GM12878 (cell line): ENCODE measurements around the gene MAP4K5. TPM values are rescaled to one million over a fixed set of nuclear protein-coding genes. Genes with fewer than 3 reads are reported as not detected.
A peak's percentile ranks its signal among the peaks of the same experiment; 100 is the strongest.

ENCODE experiments used
- ATAC-seq: fragments of 200-7000 bp; cut with Tn5 transposase; 3 replicates; pipeline ENCODE4 v1.9.1; 2020; ENCODE audit warnings: mild to moderate bottlenecking, moderate library complexity
- BruUV-seq: library from RNA; stranded (reverse); fragments of 400-500 nt; replicated peaks from 2 replicates; lab custom pipeline; 2021; lab: Mats Ljungman, UMichigan
- CTCF ChIA-PET: fragments of 300-600 bp; sonication (Branson Sonifier 250); formaldehyde crosslinking; extraction: SDS; loops from one replicate; lab custom pipeline; 2021; ENCODE audit warnings: inconsistent platforms; lab: Yijun Ruan, JAX
- POLR2A ChIA-PET: fragments of 350-600 bp; formaldehyde crosslinking; extraction: SDS; loops from one replicate; lab custom pipeline; 2021; ENCODE audit warnings: inconsistent platforms; lab: Charles Lee
- RAD21 ChIA-PET: fragments of 300-600 bp; sonication (Branson Sonifier 250); formaldehyde crosslinking; loops from one replicate; lab custom pipeline; 2023; ENCODE audit warnings: antibody characterized with exemption; ENCODE audit not compliant: unreplicated experiment; lab: Charles Lee
- SMC1A ChIA-PET: fragments of 300-600 bp; sonication (Branson Sonifier 250); formaldehyde crosslinking; loops from one replicate; lab custom pipeline; 2023; ENCODE audit not compliant: unreplicated experiment, uncharacterized antibody; lab: Charles Lee
- DNase-seq: peaks from one replicate; pipeline ENCODE4 v3.0.0-alpha.2; 2011; ENCODE audit warnings: low read depth, low spot score
- FAIRE-seq: peaks from 3 replicates; lab custom pipeline; 2011; peaks lifted over from hg19 to GRCh38; lab: Jason Lieb, UNC
- H2AFZ ChIP-seq: 2 replicates; pipeline ENCODE4 v1.6.0; 2011; ENCODE audit warnings: low read depth, low read length, control low read depth; ENCODE audit not compliant: control insufficient read depth
- H3K27ac ChIP-seq: 2 replicates; pipeline ENCODE4 v1.5.1; 2011; ENCODE audit warnings: control low read depth; ENCODE audit not compliant: control insufficient read depth, insufficient read depth
- H3K27me3 ChIP-seq, 2 experiments: replicated peaks in 1 of 2; 2 replicates each; pipeline versions ENCODE4 v1.6.0 to v1.6.1; 2011; ENCODE audit warnings: low read length in 1 of 2; ENCODE audit not compliant: control insufficient read depth in 2 of 2, insufficient read depth in 2 of 2
- H3K36me3 ChIP-seq, 2 experiments: 2 replicates each; pipeline ENCODE4 v1.5.1; 2011; ENCODE audit warnings: low read length in 1 of 2; ENCODE audit not compliant: control insufficient read depth in 2 of 2, insufficient read depth in 2 of 2
- H3K4me1 ChIP-seq: 2 replicates; pipeline ENCODE4 v1.6.1; 2011; ENCODE audit warnings: mild to moderate bottlenecking, low read length, moderate library complexity, mixed read lengths; ENCODE audit not compliant: control insufficient read depth, insufficient read depth
- H3K4me2 ChIP-seq: 2 replicates; pipeline ENCODE4 v1.6.0; 2011; ENCODE audit warnings: control low read depth; ENCODE audit not compliant: control insufficient read depth, insufficient read depth
- H3K4me3 ChIP-seq: fragments of 200-600 bp; sonication (generic); 2 replicates; pipeline ENCODE4 v1.5.1; 2016
- H3K79me2 ChIP-seq: 2 replicates; pipeline ENCODE4 v1.6.0; 2011; ENCODE audit warnings: low read length; ENCODE audit not compliant: control insufficient read depth, insufficient read depth
- H3K9ac ChIP-seq: 2 replicates; pipeline ENCODE4 v1.8.0; 2011; ENCODE audit warnings: low read length, control low read depth, mixed read lengths; ENCODE audit not compliant: control insufficient read depth, insufficient read depth
- H3K9me3 ChIP-seq: replicated peaks from 3 replicates; pipeline ENCODE4 v1.5.1; 2011; ENCODE audit warnings: mild to moderate bottlenecking, low read length; ENCODE audit not compliant: control insufficient read depth, insufficient read depth
- H4K20me1 ChIP-seq: 2 replicates; pipeline ENCODE4 v1.6.0; 2011; ENCODE audit not compliant: control insufficient read depth, insufficient read depth
- HCFC1 ChIP-seq: fragments of 150-350 bp; IDR thresholded peaks from 2 replicates; pipeline ENCODE4 v1.6.1; 2014; ENCODE audit warnings: low read length
- IRF4 ChIP-seq: IDR thresholded peaks from 2 replicates; pipeline ENCODE4 v1.6.1; 2011; ENCODE audit warnings: low read depth, low read length
- NRF1 ChIP-seq: conservative IDR thresholded peaks from 2 replicates; pipeline ENCODE4 v1.6.1; 2011; ENCODE audit warnings: mild to moderate bottlenecking, low read depth, low read length, improper control_type of control experiment
- RBBP5 ChIP-seq: fragments of 200-600 bp; sonication (generic); conservative IDR thresholded peaks from 2 replicates; pipeline ENCODE4 v1.6.1; 2016
- ZNF274 ChIP-seq: IDR thresholded peaks from one replicate; pipeline ENCODE4 v1.8.0; 2011; ENCODE audit not compliant: insufficient read length, insufficient read depth
- WGBS: methylation state at CpG from one replicate; pipeline ENCODE4 v1.1.6; 2016; ENCODE audit warnings: low lambda C conversion rate; ENCODE audit not compliant: insufficient replicate concordance, insufficient coverage; ENCODE audit errors: missing lambda C conversion rate; 5-methylcytosine and 5-hydroxymethylcytosine counted together
- in situ Hi-C: fragments of 300-500 bp; cut with MboI; formaldehyde crosslinking; loops from 9 replicates; pipeline ENCODE4 v1.14.3; 2018; ENCODE audit warnings: mixed read lengths
- intact Hi-C: fragments of 100-400 bp; cut with micrococcal nuclease; formaldehyde crosslinking; loops from one replicate; pipeline ENCODE4 v1.14.2; 2022; ENCODE audit not compliant: unreplicated experiment
- polyA plus RNA-seq, 11 experiments: library from polyadenylated mRNA; depleted of rRNA in 4 of 11; unstranded in 6 of 11; stranded (reverse) in 5 of 11; fragments of >200 nt; fragmentation: Nextera tagmentation in 4 of 11; fragmentation: Illumina TruSeq in 1 of 11; extraction: Ambion mirVana in 4 of 11; extraction: Trizol in 1 of 11; gene quantifications; 1 replicate in 1 of 11; 2 replicates in 10 of 11; pipeline versions ENCODE4 v1.2.1 to v1.2.3, GENCODE V29; 2011 to 2016; ENCODE audit warnings: inconsistent platforms in 2 of 11, missing spikeins in 2 of 11, low read depth in 1 of 11
- total RNA-seq, 4 experiments: library from RNA; depleted of rRNA in 3 of 4; stranded (reverse); fragments of >200 nt in 3 of 4; fragmentation: Illumina TruSeq in 1 of 4; extraction: Trizol in 1 of 4; gene quantifications; 2 replicates each; pipeline versions ENCODE4 v1.2.1 to v1.2.3, GENCODE V29; 2013 to 2021
- TF ChIP-seq, protein P1 (sequence below): IDR thresholded peaks from 2 replicates; pipeline ENCODE4 v1.6.1; 2012; ENCODE audit warnings: mild to moderate bottlenecking, low read depth, low read length

Gene MAP4K5
- total and polyA plus RNA-seq, 10 of the 15 experiments (the other 5 are each of a cell fraction or from before 2014, with no cell fraction given), result 9.1 to 41.3 (median 30.1) TPM

DNA sequence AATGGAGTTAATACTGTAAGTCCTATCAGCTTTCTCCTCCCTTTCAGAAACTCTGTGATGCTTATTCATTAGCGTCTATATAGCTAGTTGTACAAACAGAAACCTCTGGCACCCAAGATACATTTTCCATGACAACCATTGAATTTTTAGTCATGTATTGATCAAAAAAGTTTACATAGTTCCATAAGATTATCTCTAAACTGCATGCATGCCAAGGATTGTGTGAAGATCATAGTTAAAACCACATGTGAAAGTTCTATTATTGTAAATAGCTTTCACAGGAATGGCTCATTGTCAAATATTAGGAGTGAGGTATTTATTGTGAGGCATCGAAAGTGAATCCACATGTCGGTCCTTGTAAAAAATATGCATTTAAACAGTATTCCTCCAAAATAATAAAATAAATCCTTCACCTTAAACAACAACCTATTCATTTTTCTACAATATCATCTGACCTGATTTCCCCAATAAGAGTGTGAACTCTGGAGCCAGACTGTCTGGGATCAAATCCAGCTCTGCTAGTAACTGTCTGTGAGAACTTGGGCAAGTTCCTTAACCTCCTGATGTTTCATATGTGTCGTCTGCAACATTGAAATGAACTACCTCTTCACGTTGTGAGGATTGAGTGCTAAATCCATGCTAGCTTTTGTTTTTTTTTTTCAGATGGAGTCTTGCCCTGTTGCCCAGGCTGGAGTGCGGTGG is 125.1 kb downstream of the MAP4K5 start:
- no TSS peak for BruUV-seq
- WGBS, result 98% methylated on average over 6 of the region's 6 CpGs

More for the DNA sequence above, 125.1 kb downstream of the MAP4K5 start:
- ATAC-seq (no peak), DNase-seq (no peak), FAIRE-seq (peak; percentile 23)
- H3K9ac ChIP-seq, result no peak overlapping the region
- no peak overlapping the region for H2AFZ ChIP-seq
- H3K4me3 ChIP-seq, result no peak overlapping the region
- TF ChIP-seq IRF4, result no peak
- no peak for TF ChIP-seq HCFC1
- TF ChIP-seq NRF1, result no peak
- no peak for TF ChIP-seq ZNF274
- TF ChIP-seq, protein P1, sequence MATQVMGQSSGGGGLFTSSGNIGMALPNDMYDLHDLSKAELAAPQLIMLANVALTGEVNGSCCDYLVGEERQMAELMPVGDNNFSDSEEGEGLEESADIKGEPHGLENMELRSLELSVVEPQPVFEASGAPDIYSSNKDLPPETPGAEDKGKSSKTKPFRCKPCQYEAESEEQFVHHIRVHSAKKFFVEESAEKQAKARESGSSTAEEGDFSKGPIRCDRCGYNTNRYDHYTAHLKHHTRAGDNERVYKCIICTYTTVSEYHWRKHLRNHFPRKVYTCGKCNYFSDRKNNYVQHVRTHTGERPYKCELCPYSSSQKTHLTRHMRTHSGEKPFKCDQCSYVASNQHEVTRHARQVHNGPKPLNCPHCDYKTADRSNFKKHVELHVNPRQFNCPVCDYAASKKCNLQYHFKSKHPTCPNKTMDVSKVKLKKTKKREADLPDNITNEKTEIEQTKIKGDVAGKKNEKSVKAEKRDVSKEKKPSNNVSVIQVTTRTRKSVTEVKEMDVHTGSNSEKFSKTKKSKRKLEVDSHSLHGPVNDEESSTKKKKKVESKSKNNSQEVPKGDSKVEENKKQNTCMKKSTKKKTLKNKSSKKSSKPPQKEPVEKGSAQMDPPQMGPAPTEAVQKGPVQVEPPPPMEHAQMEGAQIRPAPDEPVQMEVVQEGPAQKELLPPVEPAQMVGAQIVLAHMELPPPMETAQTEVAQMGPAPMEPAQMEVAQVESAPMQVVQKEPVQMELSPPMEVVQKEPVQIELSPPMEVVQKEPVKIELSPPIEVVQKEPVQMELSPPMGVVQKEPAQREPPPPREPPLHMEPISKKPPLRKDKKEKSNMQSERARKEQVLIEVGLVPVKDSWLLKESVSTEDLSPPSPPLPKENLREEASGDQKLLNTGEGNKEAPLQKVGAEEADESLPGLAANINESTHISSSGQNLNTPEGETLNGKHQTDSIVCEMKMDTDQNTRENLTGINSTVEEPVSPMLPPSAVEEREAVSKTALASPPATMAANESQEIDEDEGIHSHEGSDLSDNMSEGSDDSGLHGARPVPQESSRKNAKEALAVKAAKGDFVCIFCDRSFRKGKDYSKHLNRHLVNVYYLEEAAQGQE, result no peak
- no peak for TF ChIP-seq RBBP5
- H3K4me2 ChIP-seq, result no peak overlapping the region
- H3K9me3 ChIP-seq, result no peaks in the 10 kb centered on the region; the same call in 2 of the 3 replicates
- intact Hi-C loops (no loop called here), in situ Hi-C loops (no loop called here)
- ChIA-PET CTCF (interaction anchor here (0.9 kb wide), 1 partner anchor 80 kb away, joined by 3 read pairs; no protein-coding TSS in a partner anchor), SMC1A (interaction anchor here (0.6 to 1.2 kb wide), 2 partner anchors 18 to 83 kb away, joined by 3 read pairs; no protein-coding TSS in a partner anchor), POLR2A (interaction anchor here (1.2 kb wide), 1 partner anchor 10 kb away, joined by 4 read pairs; no protein-coding TSS in a partner anchor), RAD21 (no interaction called here)
- H3K27me3 ChIP-seq, result no peaks in the 10 kb centered on the region
- no peaks in the 10 kb centered on the region for H3K36me3 ChIP-seq
- no peak overlapping the region for H3K27ac ChIP-seq
- H3K4me1 ChIP-seq, result no peaks in the 10 kb centered on the region
- H4K20me1 ChIP-seq, result no peaks in the 10 kb centered on the region
- H3K79me2 ChIP-seq, result no peaks in the 10 kb centered on the region
